SU-DHL-6 (cell line): Measurements from ENCODE around the gene EGR1.

Experiments used
- H2AFZ ChIP-seq: fragments of 200-600 bp; sonication (generic); 2 replicates; pipeline ENCODE4 v1.6.1; 2014; ENCODE audit warnings: low read depth, mild to moderate bottlenecking, moderate library complexity, mixed read lengths, antibody characterized with exemption, low read length; ENCODE audit not compliant: severe bottlenecking
- H3F3A ChIP-seq: fragments of 200-600 bp; shearing (Covaris generic); 2 replicates; pipeline ENCODE4 v1.6.0; 2016; ENCODE audit warnings: antibody characterized with exemption, mild to moderate bottlenecking; ENCODE audit not compliant: insufficient read depth
- H3K27ac ChIP-seq: fragments of 200-600 bp; sonication (generic); 2 replicates; pipeline ENCODE4 v1.5.1; 2016; ENCODE audit warnings: low read depth, mild to moderate bottlenecking, low read length, moderate library complexity, mixed read lengths
- H3K27me3 ChIP-seq: fragments of 200-600 bp; sonication (generic), shearing (Covaris generic); 2 replicates; pipeline ENCODE4 v1.6.0; 2014; ENCODE audit warnings: mild to moderate bottlenecking, low read length
- H3K36me3 ChIP-seq: fragments of 200-600 bp; sonication (generic); 2 replicates; pipeline ENCODE4 v1.6.1; 2014; ENCODE audit warnings: mild to moderate bottlenecking, low read length, mixed read lengths
- H3K4me2 ChIP-seq: fragments of 300-600, 200-600 bp; shearing (Covaris generic), sonication (generic); 2 replicates; pipeline ENCODE4 v1.6.0; 2014; ENCODE audit warnings: low read length, low read depth, mild to moderate bottlenecking; ENCODE audit not compliant: poor library complexity, severe bottlenecking
- H3K4me3 ChIP-seq: fragments of 200-600 bp; sonication (generic); 2 replicates; pipeline ENCODE4 v1.5.1; 2014; ENCODE audit warnings: antibody characterized with exemption, low read length, mild to moderate bottlenecking, mixed read lengths; ENCODE audit not compliant: insufficient read depth, poor library complexity, severe bottlenecking
- H3K79me2 ChIP-seq: fragments of 200-600 bp; sonication (generic); 2 replicates; pipeline ENCODE4 v1.6.1; 2014; ENCODE audit warnings: mild to moderate bottlenecking, low read length, moderate library complexity; ENCODE audit not compliant: insufficient read depth
- H3K9ac ChIP-seq: fragments of 200-600 bp; sonication (generic); 2 replicates; pipeline ENCODE4 v1.7.0; 2014; ENCODE audit warnings: mild to moderate bottlenecking, low read length
- H3K9me2 ChIP-seq: fragments of 200-600 bp; sonication (generic); replicated peaks from 2 replicates; pipeline ENCODE4 v1.6.1; 2014; ENCODE audit warnings: low read length; ENCODE audit not compliant: insufficient read depth
- H3K9me3 ChIP-seq: fragments of 200-600 bp; sonication (generic); 2 replicates; pipeline ENCODE4 v1.6.1; 2014; ENCODE audit warnings: low read length, mixed read lengths; ENCODE audit not compliant: insufficient read depth
- H4K20me1 ChIP-seq: fragments of 200-600 bp; sonication (generic); 2 replicates; pipeline ENCODE4 v1.6.1; 2014; ENCODE audit warnings: low read depth, mild to moderate bottlenecking, antibody characterized with exemption, low read length, moderate library complexity, mixed read lengths
- CTCF ChIP-seq: fragments of 200-600 bp; sonication (generic); IDR thresholded peaks from one replicate; pipeline ENCODE4 v1.5.1; 2017; ENCODE audit warnings: antibody characterized with exemption, mild to moderate bottlenecking, low read length, moderate library complexity; ENCODE audit not compliant: insufficient read depth, poor library complexity, severe bottlenecking
- EZH2phosphoT487 ChIP-seq: fragments of 200-600 bp; sonication (generic), shearing (Covaris generic); conservative IDR thresholded peaks from 2 replicates; pipeline ENCODE4 v1.6.1; 2018; ENCODE audit warnings: mild to moderate bottlenecking, antibody characterized with exemption, low read length, moderate library complexity, mixed read lengths

Gene EGR1

GRCh38 chr5:138444774-138445546 is 20.3 kb upstream of the EGR1 start:
- H3K9me3 ChIP-seq: no peaks in the 10 kb centered on the region
- no peak overlapping the region for H3K9ac ChIP-seq
- no peaks in the 10 kb centered on the region for H3F3A ChIP-seq
- no peaks in the 10 kb centered on the region for H3K9me2 ChIP-seq
- H2AFZ ChIP-seq: no peak overlapping the region
- no peaks in the 10 kb centered on the region for H3K36me3 ChIP-seq
- no peak for TF ChIP-seq EZH2phosphoT487
- no peak for TF ChIP-seq CTCF
- H3K27me3 ChIP-seq: no peaks in the 10 kb centered on the region
- no peak overlapping the region for H3K27ac ChIP-seq
- H3K4me2 ChIP-seq: no peak overlapping the region
- no peaks in the 10 kb centered on the region for H3K79me2 ChIP-seq
- H3K4me3 ChIP-seq: no peak overlapping the region
- no peaks in the 10 kb centered on the region for H4K20me1 ChIP-seq

GRCh38 chr5:138445547-138446271 is 19.6 kb upstream of the EGR1 start:
- H3K36me3 ChIP-seq: no peaks in the 10 kb centered on the region
- H4K20me1 ChIP-seq: no peaks in the 10 kb centered on the region

GRCh38 chr5:138448070-138448469 is 17.2 kb upstream of the EGR1 start:
- Histone ChIP-seq H3K9me3 (no peaks in the 10 kb centered on the region), H3F3A (no peaks in the 10 kb centered on the region), H3K79me2 (no peaks in the 10 kb centered on the region), H2AFZ (no peak overlapping the region), H3K36me3 (no peaks in the 10 kb centered on the region), H3K9ac (no peak overlapping the region), H3K27me3 (no peaks in the 10 kb centered on the region), H3K9me2 (no peaks in the 10 kb centered on the region), H3K4me2 (no peak overlapping the region), H3K27ac (no peak overlapping the region), H4K20me1 (no peaks in the 10 kb centered on the region), H3K4me3 (no peak overlapping the region)
- TF ChIP-seq CTCF: no peak
- no peak for TF ChIP-seq EZH2phosphoT487

More at GRCh38 chr5:138445547-138446271, 19.6 kb upstream of the EGR1 start:
- no peak overlapping the region for H3K4me3 ChIP-seq
- no peaks in the 10 kb centered on the region for H3K9me2 ChIP-seq
- H3K27me3 ChIP-seq: no peaks in the 10 kb centered on the region
- no peak overlapping the region for H3K27ac ChIP-seq
- TF ChIP-seq EZH2phosphoT487 (no peak), CTCF (no peak)
- no peak overlapping the region for H3K9ac ChIP-seq
- H2AFZ ChIP-seq: no peak overlapping the region
- H3K9me3 ChIP-seq: no peaks in the 10 kb centered on the region
- no peaks in the 10 kb centered on the region for H3F3A ChIP-seq
- H3K4me2 ChIP-seq: no peak overlapping the region
- H3K79me2 ChIP-seq: no peaks in the 10 kb centered on the region
